ENCODE data around the gene CILP2.
A peak's percentile ranks its signal among the peaks of the same experiment; 100 is the strongest.

The CILP2 gene

GRCh38 chr19:19531951-19532805, 5.9 kb upstream of the CILP2 start:
- peak; percentile 65 for DNase-seq

GRCh38 chr19:19532806-19533701, 5.0 kb upstream of the CILP2 start:
- DNase-seq: no peak

- no peak for DNase-seq
Observed at GRCh38 chr19:19533841-19534240, 4.2 kb upstream of the CILP2 start.

GRCh38 chr19:19534556-19535265, 3.4 kb upstream of the CILP2 start:
- DNase-seq: no peak

GRCh38 chr19:19535311-19536191, 2.5 kb upstream of the CILP2 start:
- no peak for DNase-seq

- DNase-seq: no peak
Observed at GRCh38 chr19:19537075-19538048, 703 bp upstream of the CILP2 start.

GRCh38 chr19:19538785-19539166, 711 bp downstream of the CILP2 start:
- DNase-seq: peak; percentile 24

GRCh38 chr19:19539698-19540063, 1.6 kb downstream of the CILP2 start:
- DNase-seq: no peak

GRCh38 chr19:19540064-19540714, 2.1 kb downstream of the CILP2 start:
- DNase-seq: peak; percentile 45

- DNase-seq: peak; percentile 57
Observed at GRCh38 chr19:19540715-19541515, 2.9 kb downstream of the CILP2 start.

GRCh38 chr19:19541616-19542015, 3.6 kb downstream of the CILP2 start:
- DNase-seq: no peak

GRCh38 chr19:19542507-19542906, 4.4 kb downstream of the CILP2 start:
- no peak for DNase-seq

GRCh38 chr19:19543101-19543500, 5.0 kb downstream of the CILP2 start:
- no peak for DNase-seq

GRCh38 chr19:19543640-19544039, 5.6 kb downstream of the CILP2 start:
- no peak for DNase-seq

- DNase-seq: no peak
Observed at GRCh38 chr19:19544257-19544953, 6.3 kb downstream of the CILP2 start.

GRCh38 chr19:19544954-19545591, 7.0 kb downstream of the CILP2 start:
- DNase-seq: no peak

- no peak for DNase-seq
Observed at GRCh38 chr19:19545707-19546106, 7.6 kb downstream of the CILP2 start.

- DNase-seq: no peak
Observed at GRCh38 chr19:19546751-19547162, 8.7 kb downstream of the CILP2 start.
